Panc1 (cell line): ENCODE data around the gene FIBCD1. TPM values are rescaled to one million over a fixed set of nuclear protein-coding genes. Genes with fewer than 3 reads are reported as not detected.

Experiments used
- ATAC-seq: fragments of 200-7000 bp; cut with Tn5 transposase; 2 replicates; pipeline ENCODE4 v1.9.1; 2020; ENCODE audit warnings: mild to moderate bottlenecking, moderate library complexity
- BruUV-seq: library from RNA; stranded (reverse); fragments of 400-500 nt; replicated peaks from 2 replicates; lab custom pipeline; 2021; lab: Mats Ljungman, UMichigan
- CTCF ChIA-PET: fragments of 300-600 bp; sonication (Branson Sonifier 250); formaldehyde crosslinking; loops from one replicate; lab custom pipeline; 2022; ENCODE audit warnings: antibody characterized with exemption; lab: Charles Lee
- POLR2A ChIA-PET: fragments of 300-600 bp; sonication (Branson Sonifier 250); formaldehyde crosslinking; loops from one replicate; lab custom pipeline; 2022; ENCODE audit warnings: antibody characterized with exemption; lab: Charles Lee
- DNase-seq: peaks from one replicate; pipeline ENCODE4 v3.0.0-alpha.2; 2010; ENCODE audit warnings: low read depth, low spot score
- H3K27ac ChIP-seq: 2 replicates; pipeline ENCODE4 v1.5.1; 2011; ENCODE audit warnings: mild to moderate bottlenecking, low read length, inconsistent platforms
- H3K27me3 ChIP-seq: fragments of 200-500 bp; sonication (Bioruptor generic); 2 replicates; pipeline ENCODE4 v1.6.0; 2014; ENCODE audit warnings: low read length, inconsistent platforms; ENCODE audit not compliant: control insufficient read depth, insufficient read depth
- H3K36me3 ChIP-seq: fragments of 200-500 bp; sonication (Bioruptor generic); 2 replicates; pipeline ENCODE4 v1.5.1; 2014; ENCODE audit warnings: inconsistent platforms, mild to moderate bottlenecking, low read length, moderate library complexity; ENCODE audit not compliant: control insufficient read depth, insufficient read depth
- H3K4me1 ChIP-seq: 2 replicates; pipeline ENCODE4 v1.5.1; 2011; ENCODE audit warnings: inconsistent platforms, mild to moderate bottlenecking, low read length, moderate library complexity; ENCODE audit not compliant: control insufficient read depth, insufficient read depth
- H3K4me3 ChIP-seq, 2 experiments: 2 replicates each; pipeline ENCODE4 v1.5.1; 2011 to 2012; ENCODE audit warnings: low read depth in 2 of 2, low read length in 2 of 2, mild to moderate bottlenecking in 2 of 2, inconsistent platforms in 1 of 2, moderate library complexity in 1 of 2
- H3K9me3 ChIP-seq: fragments of 200-500 bp; sonication (Bioruptor generic); 2 replicates; pipeline ENCODE4 v1.5.1; 2014; ENCODE audit warnings: low read depth, mild to moderate bottlenecking, inconsistent platforms, low read length, moderate library complexity; ENCODE audit not compliant: control insufficient read depth, insufficient read depth
- CTCF ChIP-seq: fragments of 450-650 bp; IDR thresholded peaks from 2 replicates; pipeline ENCODE4 v1.5.1; 2017; ENCODE audit warnings: mild to moderate bottlenecking
- POLR2AphosphoS5 ChIP-seq: IDR thresholded peaks from 2 replicates; pipeline ENCODE4 v1.6.1; 2012; ENCODE audit warnings: mild to moderate bottlenecking, low read depth, low read length, moderate library complexity
- SIN3A ChIP-seq: IDR thresholded peaks from 2 replicates; pipeline ENCODE4 v1.6.1; 2012; ENCODE audit warnings: low read depth, mild to moderate bottlenecking, low read length, moderate library complexity, borderline replicate concordance; ENCODE audit not compliant: insufficient read depth
- TCF7L2 ChIP-seq: IDR thresholded peaks from 2 replicates; pipeline ENCODE4 v1.6.1; 2011; ENCODE audit warnings: mild to moderate bottlenecking, low read depth, low read length, inconsistent platforms
- in situ Hi-C: cut with HindIII; loops from 2 replicates; pipeline ENCODE4 v1.10.0; 2016; ENCODE audit warnings: low sequenced_read_pairs, low pct_unique_long_range_greater_than_20kb
- intact Hi-C: fragments of 100-400 bp; cut with micrococcal nuclease; formaldehyde crosslinking; loops from one replicate; pipeline ENCODE4 v1.10.0; 2022; ENCODE audit not compliant: unreplicated experiment
- total RNA-seq: library from RNA; stranded (reverse); gene quantifications from one replicate; pipeline ENCODE4 v1.2.1, GENCODE V29; 2021; ENCODE audit not compliant: unreplicated experiment
- TF ChIP-seq, protein P1 (sequence below), 2 experiments: IDR thresholded peaks; 2 replicates each; pipeline ENCODE4 v1.6.1; 2011 to 2012; ENCODE audit warnings: low read depth in 2 of 2, control low read depth in 1 of 2, low read length in 1 of 2, mild to moderate bottlenecking in 1 of 2, moderate library complexity in 1 of 2; ENCODE audit not compliant: insufficient read depth in 1 of 2

Gene FIBCD1
- total RNA-seq, 1 experiment from 2014 or later = 16.3 TPM

GRCh38 chr9:130885484-130886375 lies 53.3 kb downstream of the FIBCD1 start:
- no peaks in the 10 kb centered on the region; the same call in 1 of the 2 replicates for H3K36me3 ChIP-seq
- H3K27ac ChIP-seq = no peak overlapping the region
- TF ChIP-seq TCF7L2 (no peak), CTCF (no peak), POLR2AphosphoS5 (no peak), SIN3A (no peak)
- TF ChIP-seq, protein P1, sequence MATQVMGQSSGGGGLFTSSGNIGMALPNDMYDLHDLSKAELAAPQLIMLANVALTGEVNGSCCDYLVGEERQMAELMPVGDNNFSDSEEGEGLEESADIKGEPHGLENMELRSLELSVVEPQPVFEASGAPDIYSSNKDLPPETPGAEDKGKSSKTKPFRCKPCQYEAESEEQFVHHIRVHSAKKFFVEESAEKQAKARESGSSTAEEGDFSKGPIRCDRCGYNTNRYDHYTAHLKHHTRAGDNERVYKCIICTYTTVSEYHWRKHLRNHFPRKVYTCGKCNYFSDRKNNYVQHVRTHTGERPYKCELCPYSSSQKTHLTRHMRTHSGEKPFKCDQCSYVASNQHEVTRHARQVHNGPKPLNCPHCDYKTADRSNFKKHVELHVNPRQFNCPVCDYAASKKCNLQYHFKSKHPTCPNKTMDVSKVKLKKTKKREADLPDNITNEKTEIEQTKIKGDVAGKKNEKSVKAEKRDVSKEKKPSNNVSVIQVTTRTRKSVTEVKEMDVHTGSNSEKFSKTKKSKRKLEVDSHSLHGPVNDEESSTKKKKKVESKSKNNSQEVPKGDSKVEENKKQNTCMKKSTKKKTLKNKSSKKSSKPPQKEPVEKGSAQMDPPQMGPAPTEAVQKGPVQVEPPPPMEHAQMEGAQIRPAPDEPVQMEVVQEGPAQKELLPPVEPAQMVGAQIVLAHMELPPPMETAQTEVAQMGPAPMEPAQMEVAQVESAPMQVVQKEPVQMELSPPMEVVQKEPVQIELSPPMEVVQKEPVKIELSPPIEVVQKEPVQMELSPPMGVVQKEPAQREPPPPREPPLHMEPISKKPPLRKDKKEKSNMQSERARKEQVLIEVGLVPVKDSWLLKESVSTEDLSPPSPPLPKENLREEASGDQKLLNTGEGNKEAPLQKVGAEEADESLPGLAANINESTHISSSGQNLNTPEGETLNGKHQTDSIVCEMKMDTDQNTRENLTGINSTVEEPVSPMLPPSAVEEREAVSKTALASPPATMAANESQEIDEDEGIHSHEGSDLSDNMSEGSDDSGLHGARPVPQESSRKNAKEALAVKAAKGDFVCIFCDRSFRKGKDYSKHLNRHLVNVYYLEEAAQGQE (IDR thresholded peaks at IDR 0.05; ENCODE audit: insufficient read depth in 1 of 2, low read depth in 2 of 2, low read length in 1 of 2) = no peak

DNA sequence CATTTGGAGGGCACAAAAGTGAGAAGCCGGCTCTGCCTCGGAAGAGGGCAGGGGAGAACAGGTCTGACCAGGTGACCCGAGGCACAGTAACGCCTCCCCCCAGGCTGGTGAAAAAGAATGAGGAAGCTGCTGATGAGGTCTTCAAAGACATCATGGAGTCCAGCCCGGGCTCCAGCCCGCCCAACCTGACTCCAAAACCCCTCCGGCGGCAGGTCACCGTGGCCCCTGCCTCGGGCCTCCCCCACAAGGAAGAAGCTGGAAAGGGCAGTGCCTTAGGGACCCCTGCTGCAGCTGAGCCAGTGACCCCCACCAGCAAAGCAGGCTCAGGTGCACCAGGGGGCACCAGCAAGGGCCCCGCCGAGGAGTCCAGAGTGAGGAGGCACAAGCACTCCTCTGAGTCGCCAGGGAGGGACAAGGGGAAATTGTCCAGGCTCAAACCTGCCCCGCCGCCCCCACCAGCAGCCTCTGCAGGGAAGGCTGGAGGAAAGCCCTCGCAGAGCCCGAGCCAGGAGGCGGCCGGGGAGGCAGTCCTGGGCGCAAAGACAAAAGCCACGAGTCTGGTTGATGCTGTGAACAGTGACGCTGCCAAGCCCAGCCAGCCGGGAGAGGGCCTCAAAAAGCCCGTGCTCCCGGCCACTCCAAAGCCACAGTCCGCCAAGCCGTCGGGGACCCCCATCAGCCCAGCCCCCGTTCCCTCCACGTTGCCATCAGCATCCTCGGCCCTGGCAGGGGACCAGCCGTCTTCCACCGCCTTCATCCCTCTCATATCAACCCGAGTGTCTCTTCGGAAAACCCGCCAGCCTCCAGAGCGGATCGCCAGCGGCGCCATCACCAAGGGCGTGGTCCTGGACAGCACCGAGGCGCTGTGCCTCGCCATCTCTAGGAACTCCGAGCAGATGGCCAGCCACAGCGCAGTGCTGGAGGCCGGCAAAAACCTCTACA lies 54.2 kb downstream of the FIBCD1 start:
- intact Hi-C loops (no loop called here), in situ Hi-C loops (no loop called here)
- no TSS peak for BruUV-seq
- Histone ChIP-seq H3K4me1 (no peaks in the 10 kb centered on the region), H3K9me3 (no peaks in the 10 kb centered on the region), H3K27me3 (no peaks in the 10 kb centered on the region), H3K4me3 (no peak overlapping the region), H3K36me3 (no peaks in the 10 kb centered on the region; the same call in none of the 2 replicates), H3K27ac (no peak overlapping the region)
- ChIA-PET POLR2A (no interaction called here), CTCF (interaction anchor here (0.6 to 0.7 kb wide), 2 partner anchors 42 to 591 kb away, joined by 4 to 5 read pairs; no protein-coding TSS in a partner anchor)
- ATAC-seq (no peak; the same call in 1 of the 2 replicates), DNase-seq (no peak)
- TF ChIP-seq POLR2AphosphoS5 = no peak
- TF ChIP-seq TCF7L2 = no peak
- TF ChIP-seq, protein P1 (IDR thresholded peaks at IDR 0.05; ENCODE audit: insufficient read depth in 1 of 2, low read depth in 2 of 2, low read length in 1 of 2) = no peak
- no peak for TF ChIP-seq CTCF
- no peak for TF ChIP-seq SIN3A

More at GRCh38 chr9:130885484-130886375, 53.3 kb downstream of the FIBCD1 start:
- Histone ChIP-seq H3K9me3 (no peaks in the 10 kb centered on the region), H3K4me1 (no peaks in the 10 kb centered on the region), H3K4me3 (no peak overlapping the region), H3K27me3 (no peaks in the 10 kb centered on the region)
- ChIA-PET CTCF (interaction anchor here (0.6 to 0.7 kb wide), 2 partner anchors 42 to 592 kb away, joined by 4 to 5 read pairs; no protein-coding TSS in a partner anchor), POLR2A (no interaction called here)
- no peak for ATAC-seq
- intact Hi-C loops (no loop called here), in situ Hi-C loops (no loop called here)
- no peak for DNase-seq
- BruUV-seq = no TSS peak
